Measurements from ENCODE around the gene DOCK4. TPM values are rescaled to one million over a fixed set of nuclear protein-coding genes. Genes with fewer than 3 reads are reported as not detected.

Gene DOCK4
- total RNA-seq, 1 donor from 2014 or later: 43.0 TPM

DNA sequence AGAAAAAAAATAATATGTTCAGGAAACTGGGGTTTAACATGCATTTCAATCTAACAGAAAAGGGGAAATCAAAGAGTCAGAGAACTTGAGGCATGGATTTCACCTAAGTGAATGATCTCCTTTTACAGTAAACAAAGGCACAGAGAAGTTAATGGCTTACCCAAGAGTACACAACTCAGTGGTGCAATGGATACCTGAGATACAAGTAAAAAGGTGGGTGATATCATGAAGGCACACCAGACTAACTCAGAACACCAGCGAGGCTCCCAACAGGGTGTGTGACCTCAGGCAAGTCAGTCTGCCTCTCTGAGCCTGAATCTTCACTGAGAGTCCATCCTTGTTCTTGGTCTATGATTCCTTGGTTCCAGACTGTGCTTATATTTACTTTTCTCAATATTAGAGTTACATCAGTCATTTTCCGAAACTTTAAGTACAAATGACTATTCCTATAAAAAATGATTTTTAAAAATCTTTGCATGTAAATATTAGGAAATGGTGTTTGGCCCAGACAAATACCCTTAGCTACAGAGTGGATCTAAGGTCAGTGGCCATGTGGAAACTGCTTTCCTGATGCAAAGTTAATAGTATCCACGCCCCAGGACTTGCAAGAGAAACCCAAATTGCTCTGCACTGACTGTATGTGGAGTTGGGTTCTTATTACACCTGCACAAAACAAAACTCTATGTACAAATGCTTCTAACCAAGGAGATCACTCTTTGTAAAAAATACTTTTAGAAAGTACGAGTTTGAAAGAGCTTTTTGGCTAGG, 361.1 kb downstream of the DOCK4 start:
- TF ChIP-seq, protein P1, sequence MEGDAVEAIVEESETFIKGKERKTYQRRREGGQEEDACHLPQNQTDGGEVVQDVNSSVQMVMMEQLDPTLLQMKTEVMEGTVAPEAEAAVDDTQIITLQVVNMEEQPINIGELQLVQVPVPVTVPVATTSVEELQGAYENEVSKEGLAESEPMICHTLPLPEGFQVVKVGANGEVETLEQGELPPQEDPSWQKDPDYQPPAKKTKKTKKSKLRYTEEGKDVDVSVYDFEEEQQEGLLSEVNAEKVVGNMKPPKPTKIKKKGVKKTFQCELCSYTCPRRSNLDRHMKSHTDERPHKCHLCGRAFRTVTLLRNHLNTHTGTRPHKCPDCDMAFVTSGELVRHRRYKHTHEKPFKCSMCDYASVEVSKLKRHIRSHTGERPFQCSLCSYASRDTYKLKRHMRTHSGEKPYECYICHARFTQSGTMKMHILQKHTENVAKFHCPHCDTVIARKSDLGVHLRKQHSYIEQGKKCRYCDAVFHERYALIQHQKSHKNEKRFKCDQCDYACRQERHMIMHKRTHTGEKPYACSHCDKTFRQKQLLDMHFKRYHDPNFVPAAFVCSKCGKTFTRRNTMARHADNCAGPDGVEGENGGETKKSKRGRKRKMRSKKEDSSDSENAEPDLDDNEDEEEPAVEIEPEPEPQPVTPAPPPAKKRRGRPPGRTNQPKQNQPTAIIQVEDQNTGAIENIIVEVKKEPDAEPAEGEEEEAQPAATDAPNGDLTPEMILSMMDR (IDR thresholded peaks at IDR 0.05): no peak
- H3K27me3 Mint-ChIP-seq (ENCODE audit: low read depth): no peaks in the 10 kb centered on the region
- H3K36me3 Mint-ChIP-seq (ENCODE audit: low read depth): peaks cover 20% of the 10 kb centered on the region
- no peak overlapping the region for H3K27ac Mint-ChIP-seq (ENCODE audit: unreplicated experiment)
- H3K4me3 Mint-ChIP-seq (ENCODE audit: unreplicated experiment): no peak overlapping the region
- no peaks in the 10 kb centered on the region for H3K4me1 Mint-ChIP-seq (ENCODE audit: low read depth)
- H3K9me3 Mint-ChIP-seq (ENCODE audit: low read depth): no peaks in the 10 kb centered on the region
- DNase-seq (ENCODE audit: low spot score): no peak

DNA sequence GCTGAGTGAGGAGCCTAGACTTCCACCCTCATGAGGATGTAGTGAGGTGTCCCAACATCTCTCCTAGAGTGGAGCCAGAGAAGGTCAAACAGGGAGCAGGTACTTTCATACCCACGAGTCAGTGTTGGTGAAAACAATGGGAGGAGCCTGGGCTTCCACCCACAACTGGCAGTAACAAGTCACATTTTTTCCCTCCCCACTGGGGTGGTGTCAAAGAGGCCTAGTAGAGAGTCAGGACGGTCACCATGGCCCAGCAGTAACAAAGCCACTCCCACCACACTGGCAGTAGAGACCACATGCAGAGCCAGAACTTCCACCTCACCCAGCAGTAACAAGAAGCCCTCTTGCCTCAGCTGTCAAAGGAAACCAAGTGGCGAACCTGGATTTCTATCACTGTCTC, 363.7 kb downstream of the DOCK4 start:
- Mint-ChIP-seq H3K27me3 (ENCODE audit: low read depth) (no peaks in the 10 kb centered on the region), H3K4me3 (ENCODE audit: unreplicated experiment) (no peak overlapping the region), H3K27ac (ENCODE audit: unreplicated experiment) (no peak overlapping the region), H3K4me1 (ENCODE audit: low read depth) (no peaks in the 10 kb centered on the region), H3K9me3 (ENCODE audit: low read depth) (no peaks in the 10 kb centered on the region), H3K36me3 (ENCODE audit: low read depth) (peaks cover 14% of the 10 kb centered on the region)
- DNase-seq (ENCODE audit: low spot score): no peak
- TF ChIP-seq, protein P1 (IDR thresholded peaks at IDR 0.05): no peak

DNA sequence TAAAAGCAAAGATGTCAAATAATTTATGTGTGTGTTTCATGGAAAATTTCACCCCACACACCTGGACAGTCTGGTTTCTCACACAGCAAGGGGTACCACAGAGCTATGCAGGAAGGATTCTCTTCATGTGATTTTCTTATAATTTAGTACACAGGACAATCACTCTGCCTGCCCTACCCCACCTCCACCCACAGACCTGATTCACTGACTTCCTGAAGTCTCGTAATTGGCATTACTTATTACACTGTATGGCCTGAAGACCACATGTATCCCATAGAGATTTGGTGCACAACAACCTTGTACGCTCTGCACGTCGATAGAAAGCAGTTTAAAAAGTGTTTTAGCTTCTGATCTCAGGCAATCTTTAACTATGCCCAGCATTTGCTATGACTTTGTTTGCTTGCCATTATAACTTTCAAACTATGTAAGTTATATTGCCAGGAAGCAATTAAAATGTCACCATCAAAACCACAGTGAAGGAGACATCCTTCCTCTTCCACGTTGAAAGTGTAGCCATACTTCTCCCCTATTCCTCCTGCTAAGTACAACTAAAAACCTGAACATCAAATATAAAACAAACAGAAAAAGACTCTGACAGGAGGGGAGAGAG, 364.5 kb downstream of the DOCK4 start:
- Mint-ChIP-seq H3K4me3 (ENCODE audit: unreplicated experiment) (no peak overlapping the region), H3K27me3 (ENCODE audit: low read depth) (no peaks in the 10 kb centered on the region)

DNA sequence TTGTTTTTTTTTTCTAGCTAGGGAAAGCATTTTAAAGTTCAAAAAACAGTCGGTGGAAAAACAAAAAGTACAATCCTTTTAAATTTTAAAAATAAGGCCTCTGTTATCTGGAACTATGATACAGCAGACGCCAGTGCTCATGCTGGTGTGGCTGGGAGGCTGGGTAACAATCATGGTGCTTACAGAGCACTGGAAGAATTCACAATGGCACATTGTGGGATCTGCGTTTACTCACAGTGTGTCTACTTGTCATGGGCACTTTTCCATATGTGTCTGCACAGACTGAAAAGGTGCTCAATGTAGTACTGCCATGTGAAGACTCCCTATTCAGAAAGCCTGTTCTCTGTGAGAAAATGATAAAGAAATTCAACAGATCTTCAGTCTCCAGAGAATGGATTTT, 365.7 kb downstream of the DOCK4 start:
- H3K4me1 Mint-ChIP-seq (ENCODE audit: low read depth): peaks cover 2% of the 10 kb centered on the region
- DNase-seq (ENCODE audit: low spot score): no peak
- H3K9me3 Mint-ChIP-seq (ENCODE audit: low read depth): peaks cover 9% of the 10 kb centered on the region
- H3K27me3 Mint-ChIP-seq (ENCODE audit: low read depth): no peaks in the 10 kb centered on the region
- H3K27ac Mint-ChIP-seq (ENCODE audit: unreplicated experiment): no peak overlapping the region
- peaks cover 22% of the 10 kb centered on the region for H3K36me3 Mint-ChIP-seq (ENCODE audit: low read depth)
- TF ChIP-seq, protein P1 (IDR thresholded peaks at IDR 0.05): no peak
- no peak overlapping the region for H3K4me3 Mint-ChIP-seq (ENCODE audit: unreplicated experiment)

More for the DNA sequence above, 364.5 kb downstream of the DOCK4 start:
- Mint-ChIP-seq H3K4me1 (ENCODE audit: low read depth) (no peaks in the 10 kb centered on the region), H3K9me3 (ENCODE audit: low read depth) (peaks cover 3% of the 10 kb centered on the region), H3K36me3 (ENCODE audit: low read depth) (peaks cover 16% of the 10 kb centered on the region), H3K27ac (ENCODE audit: unreplicated experiment) (peak overlapping the region; percentile 23)
- DNase-seq (ENCODE audit: low spot score): no peak
- TF ChIP-seq, protein P1 (IDR thresholded peaks at IDR 0.05): no peak

DNA sequence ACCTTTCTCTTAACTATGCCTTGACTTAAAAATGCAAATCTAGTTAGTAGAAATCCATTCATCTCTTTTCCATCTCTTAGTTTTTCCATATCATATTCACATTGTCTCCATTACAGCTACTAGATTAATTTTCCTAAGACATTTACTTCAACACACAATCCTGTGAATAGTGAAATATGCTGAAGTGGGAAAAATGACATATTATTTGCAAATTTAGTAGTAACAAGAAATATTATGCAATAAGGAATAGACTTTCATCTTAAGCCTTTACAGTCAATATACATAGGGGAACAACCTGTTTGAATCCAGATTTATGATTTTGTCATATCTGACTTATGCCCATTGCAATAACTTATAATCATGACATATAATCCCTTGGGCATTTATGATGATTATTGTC, 366.9 kb downstream of the DOCK4 start:
- TF ChIP-seq, protein P1 (IDR thresholded peaks at IDR 0.05): no peak
- peaks cover 9% of the 10 kb centered on the region for H3K9me3 Mint-ChIP-seq (ENCODE audit: low read depth)
- no peaks in the 10 kb centered on the region for H3K27me3 Mint-ChIP-seq (ENCODE audit: low read depth)
- H3K4me3 Mint-ChIP-seq (ENCODE audit: unreplicated experiment): no peak overlapping the region
- peaks cover 18% of the 10 kb centered on the region for H3K36me3 Mint-ChIP-seq (ENCODE audit: low read depth)
- DNase-seq (ENCODE audit: low spot score): no peak
- H3K4me1 Mint-ChIP-seq (ENCODE audit: low read depth): peaks cover 15% of the 10 kb centered on the region
- no peak overlapping the region for H3K27ac Mint-ChIP-seq (ENCODE audit: unreplicated experiment)
